ENCODE measurements around the gene ARL8B. TPM values are rescaled to one million over a fixed set of nuclear protein-coding genes. Genes with fewer than 3 reads are reported as not detected.
A peak's percentile ranks its signal among the peaks of the same experiment; 100 is the strongest.

The ARL8B gene
- total RNA-seq, 1 donor from 2014 or later: 52.0 TPM

GRCh38 chr3:5186089-5186857 is 64.2 kb downstream of the ARL8B start:
- no peak for DNase-seq (ENCODE audit: low read depth in 2 of 2)

- DNase-seq (ENCODE audit: low read depth in 2 of 2): peak; percentile 34 to 52
Measured at GRCh38 chr3:5186858-5187155, 64.7 kb downstream of the ARL8B start.

GRCh38 chr3:5187156-5187919 is 65.2 kb downstream of the ARL8B start, which contains the start of gene EDEM1:
TSS of gene EDEM1 (plus strand) at chr3:5187707. CDS start at chr3:5187806, 99 bp downstream.
- peak; percentile 97 to 98 for DNase-seq (ENCODE audit: low read depth in 2 of 2)

GRCh38 chr3:5187920-5188418 is 65.9 kb downstream of the ARL8B start:
- DNase-seq (ENCODE audit: low read depth in 2 of 2): peak; percentile 54 to 56

GRCh38 chr3:5188419-5189221 is 66.5 kb downstream of the ARL8B start:
- DNase-seq (ENCODE audit: low read depth in 2 of 2): peak; percentile 39 to 44

DNA sequence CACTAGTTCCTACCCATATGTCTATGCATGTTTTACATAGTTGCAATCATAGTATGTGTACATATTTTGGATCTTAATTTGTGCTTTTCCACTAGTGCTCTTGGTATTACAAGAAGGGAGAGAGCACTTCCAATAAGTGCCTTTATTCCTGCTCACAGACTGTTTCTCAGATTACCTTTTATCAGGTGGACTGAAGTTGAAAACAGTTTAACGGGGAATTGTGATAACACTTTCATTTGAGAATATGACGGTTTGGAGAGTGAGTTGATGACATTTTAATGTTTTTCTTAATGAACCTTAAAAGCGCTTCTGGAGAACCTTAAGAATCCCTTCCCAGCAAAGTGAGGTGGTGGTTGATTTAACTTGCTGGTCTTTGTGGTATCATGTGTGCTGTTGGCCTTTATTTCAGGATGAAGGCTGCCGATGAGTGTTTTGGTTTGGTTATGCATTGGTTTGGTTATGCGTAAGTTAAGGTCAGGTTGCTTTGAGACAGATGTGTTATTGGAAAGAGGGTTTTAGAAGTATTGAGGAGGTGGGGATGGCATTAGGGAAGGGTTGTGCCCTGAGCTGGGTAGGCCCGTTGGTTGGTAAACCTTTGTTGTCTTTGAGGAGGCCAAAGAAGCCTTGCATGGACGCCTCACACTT is 68.2 kb downstream of the ARL8B start:
- no peak for DNase-seq (ENCODE audit: low read depth in 2 of 2)

- no peak for DNase-seq (ENCODE audit: low read depth in 2 of 2)
Measured at GRCh38 chr3:5191555-5192304, 69.6 kb downstream of the ARL8B start.

DNA sequence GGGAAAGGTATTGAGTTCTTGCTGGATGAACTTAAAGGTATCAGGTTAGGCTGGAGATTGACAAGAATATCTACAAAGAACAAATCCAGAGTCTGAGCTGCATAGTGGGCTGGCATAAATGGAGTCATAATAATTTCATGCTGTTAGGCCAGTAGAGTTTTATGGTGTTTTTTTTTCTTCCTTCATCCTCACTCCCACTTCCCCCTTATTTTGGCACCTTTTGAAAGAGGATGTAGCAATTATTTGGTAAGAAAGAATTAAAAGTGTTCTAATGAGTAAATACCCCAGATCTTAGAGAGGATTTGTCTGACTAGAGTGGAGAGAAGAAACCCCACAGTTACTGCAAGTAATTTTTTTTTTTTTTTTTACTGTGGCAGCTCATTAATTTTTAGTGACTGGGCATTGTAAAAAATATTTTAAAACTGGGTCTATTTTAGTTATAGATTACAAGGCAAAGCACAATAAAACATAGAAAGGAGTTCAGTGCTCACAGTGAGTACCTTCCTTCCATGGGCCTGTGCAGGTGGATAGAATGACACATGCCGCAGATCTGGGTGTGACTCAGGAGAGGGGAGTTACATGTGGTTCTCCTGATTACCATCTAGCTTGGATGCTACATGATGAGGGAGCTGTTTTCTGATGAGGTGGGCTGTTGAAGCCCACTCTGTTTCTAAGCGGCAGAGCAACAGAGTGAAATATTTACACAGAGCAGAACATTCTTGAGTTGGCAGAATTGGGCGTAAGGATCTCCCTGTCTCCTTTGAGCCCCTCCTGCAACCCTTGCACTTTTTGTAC is 70.7 kb downstream of the ARL8B start:
- DNase-seq (ENCODE audit: low read depth in 2 of 2): no peak

GRCh38 chr3:5194341-5194740 is 72.2 kb downstream of the ARL8B start:
- no peak for DNase-seq (ENCODE audit: low read depth in 2 of 2)

DNA sequence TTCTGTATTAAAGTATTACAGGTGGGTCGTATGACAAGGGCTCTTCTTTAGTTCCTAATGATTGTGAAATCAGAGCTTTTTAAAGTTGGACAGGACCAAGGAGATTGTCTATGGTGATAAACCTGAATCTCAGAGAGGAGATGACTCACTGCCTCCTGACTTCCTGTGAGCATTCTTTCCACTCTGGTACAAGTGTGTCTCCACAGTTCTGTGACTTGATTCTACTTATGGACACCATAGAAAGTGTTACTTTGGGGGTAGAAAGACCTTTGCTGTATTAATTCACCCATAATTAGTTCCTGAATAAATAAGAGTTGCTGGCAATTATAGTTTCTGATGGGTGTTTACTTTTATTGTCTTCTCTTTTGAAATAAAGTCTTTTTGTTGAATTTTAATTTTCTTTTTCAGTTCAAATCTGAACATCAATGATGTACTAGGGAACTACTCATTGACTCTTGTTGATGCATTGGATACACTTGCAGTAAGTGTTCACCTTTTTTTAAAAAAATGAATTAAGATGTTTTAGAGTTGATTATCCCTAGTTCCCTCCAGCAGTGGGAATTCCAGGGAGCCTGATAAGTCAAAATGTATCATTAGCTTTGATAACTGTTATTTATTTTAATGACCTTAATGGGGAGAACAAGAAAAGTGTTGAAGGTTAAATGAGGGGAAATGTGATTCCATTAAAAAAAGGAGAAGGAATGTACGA is 72.9 kb downstream of the ARL8B start:
- DNase-seq (ENCODE audit: low read depth in 2 of 2): peak; percentile 80 to 89

- peak in 1 of 2 donors; percentile 31 for DNase-seq (ENCODE audit: low read depth in 2 of 2)
Measured at GRCh38 chr3:5195605-5196004, 73.5 kb downstream of the ARL8B start.

GRCh38 chr3:5197022-5197421 is 74.9 kb downstream of the ARL8B start:
- no peak for DNase-seq (ENCODE audit: low read depth in 2 of 2)

DNA sequence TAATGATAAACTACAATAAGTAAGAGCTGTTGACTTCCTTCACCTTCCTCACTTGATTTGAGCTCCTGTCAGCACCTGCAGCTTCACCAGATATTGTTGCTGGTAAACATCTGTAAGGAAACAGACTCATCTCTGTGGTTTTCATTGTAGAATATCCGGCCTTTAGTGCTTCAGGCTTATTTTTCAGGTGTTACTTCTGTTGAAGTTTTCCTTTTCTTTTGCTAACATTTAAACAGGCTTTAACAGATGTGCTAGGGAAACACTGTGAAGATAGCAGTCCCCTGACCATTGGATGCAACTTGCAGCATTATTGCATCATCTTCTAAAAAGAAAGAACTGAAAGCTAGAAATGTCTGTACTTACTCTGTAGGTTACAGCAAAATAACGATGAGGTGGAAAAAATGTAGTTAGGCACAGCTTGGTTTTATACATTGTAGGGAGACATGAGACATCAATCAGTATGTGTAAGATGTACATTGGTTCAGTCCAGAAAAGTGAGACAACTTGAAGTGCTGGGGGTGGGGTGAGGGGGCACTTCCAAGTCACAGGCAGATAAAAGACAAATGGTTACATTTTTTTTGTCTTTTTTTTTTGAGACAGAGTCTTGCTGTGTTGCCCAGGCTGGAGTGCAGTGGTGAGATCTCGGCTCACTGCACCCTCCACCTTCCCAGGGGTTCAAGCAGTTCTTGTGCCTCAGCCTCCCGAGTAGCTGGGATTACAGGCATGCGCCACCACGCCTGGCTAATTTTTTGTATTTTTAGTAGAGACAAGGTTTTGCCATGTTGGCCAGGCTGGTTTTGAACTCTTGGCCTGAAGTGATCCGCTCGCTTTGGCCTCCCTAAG is 75.6 kb downstream of the ARL8B start:
- DNase-seq (ENCODE audit: low read depth in 2 of 2): peak in 1 of 2 donors; percentile 68

- DNase-seq (ENCODE audit: low read depth in 2 of 2): no peak
Measured at GRCh38 chr3:5198313-5198677, 76.2 kb downstream of the ARL8B start.

GRCh38 chr3:5198986-5199731 is 77.1 kb downstream of the ARL8B start:
- no peak for DNase-seq (ENCODE audit: low read depth in 2 of 2)

DNA sequence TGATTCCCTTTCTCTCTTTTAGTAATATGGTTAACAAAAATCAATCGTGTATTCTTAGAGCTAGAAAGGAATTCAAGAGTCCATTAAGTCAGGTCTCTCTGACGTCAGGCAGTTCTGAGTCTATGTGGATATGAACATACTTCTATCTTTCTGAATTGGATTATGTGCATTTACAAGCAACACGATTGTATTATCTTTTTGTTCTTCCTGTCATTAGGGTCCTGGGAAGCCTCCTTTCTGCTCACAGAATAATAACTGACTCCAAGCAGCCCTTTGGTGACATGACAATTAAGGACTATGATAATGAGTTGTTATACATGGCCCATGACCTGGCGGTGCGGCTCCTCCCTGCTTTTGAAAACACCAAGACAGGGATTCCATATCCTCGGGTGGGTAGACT is 79.4 kb downstream of the ARL8B start:
- DNase-seq (ENCODE audit: low read depth in 2 of 2): no peak

DNA sequence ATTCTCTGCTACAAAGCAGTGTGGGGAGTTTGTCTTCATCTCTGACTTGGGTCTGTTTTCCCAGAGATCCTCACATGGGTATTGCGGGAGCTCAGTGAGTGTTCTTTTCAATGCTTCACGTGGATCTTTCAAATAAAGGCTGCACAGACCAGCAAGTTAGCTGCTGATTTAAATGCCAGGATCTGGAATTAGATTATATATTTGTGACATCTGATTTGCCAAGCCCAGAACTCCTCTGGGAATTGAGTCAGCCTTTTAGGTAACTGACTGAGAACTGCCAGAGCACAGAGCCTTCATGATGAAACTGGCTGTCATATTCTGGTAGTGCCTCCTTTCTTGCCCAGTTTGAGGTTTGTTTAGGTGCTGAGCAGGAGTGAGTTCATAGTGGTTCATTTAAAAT is 80.1 kb downstream of the ARL8B start:
- DNase-seq (ENCODE audit: low read depth in 2 of 2): no peak
